HFF-Myc (cell line): ENCODE data around the gene CD19.

Source experiments
- DNase-seq: peaks from one replicate; pipeline ENCODE4 v3.0.0-alpha.2; 2011; ENCODE audit warnings: low read depth; ENCODE audit errors: extremely low read depth
- H3K4me3 ChIP-seq: replicated peaks from 2 replicates; pipeline ENCODE4 v1.5.1; 2011; ENCODE audit warnings: low read depth, mild to moderate bottlenecking, control low read depth, low read length
- TF ChIP-seq, protein P1 (sequence below): IDR thresholded peaks from 2 replicates; pipeline ENCODE4 v1.5.1; 2012; ENCODE audit warnings: mild to moderate bottlenecking, low read depth, low read length, control low read depth; ENCODE audit errors: missing control alignments

CD19 gene

DNA sequence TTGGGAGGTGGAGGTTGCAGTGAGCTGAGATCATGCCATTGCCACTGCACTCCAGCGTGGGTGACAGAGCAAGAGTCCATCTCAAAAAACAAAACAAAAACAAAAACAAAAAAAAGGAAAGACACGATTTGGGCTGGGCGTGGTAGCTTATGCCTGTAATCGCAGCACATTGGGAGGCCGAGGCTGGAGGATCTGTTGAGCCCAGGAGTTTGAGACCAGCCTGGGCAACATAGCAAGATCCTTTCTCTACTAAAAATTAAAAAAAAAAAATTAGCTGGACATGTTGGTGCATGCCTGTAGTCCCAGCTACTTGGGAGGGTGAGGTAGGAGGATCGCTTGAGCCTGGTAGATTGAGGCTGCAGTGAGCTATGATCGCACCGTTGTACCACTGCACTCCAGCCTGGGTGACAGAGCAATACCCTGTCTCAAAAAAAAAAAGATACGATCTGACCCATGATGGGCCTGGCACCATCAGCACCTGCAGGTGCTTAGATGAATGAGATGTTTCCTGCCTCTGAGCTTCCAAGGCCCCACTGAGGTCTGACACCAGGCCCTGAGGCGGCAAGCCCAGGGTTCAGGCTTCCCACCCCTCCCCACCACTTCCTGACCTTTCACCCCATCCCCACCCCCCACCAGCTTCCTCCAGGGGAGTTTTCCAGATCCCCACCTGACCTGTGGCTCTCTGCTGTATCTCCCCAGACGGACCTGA lies 31.7 kb upstream of the CD19 start:
- DNase-seq, result no peak
- TF ChIP-seq, protein P1, sequence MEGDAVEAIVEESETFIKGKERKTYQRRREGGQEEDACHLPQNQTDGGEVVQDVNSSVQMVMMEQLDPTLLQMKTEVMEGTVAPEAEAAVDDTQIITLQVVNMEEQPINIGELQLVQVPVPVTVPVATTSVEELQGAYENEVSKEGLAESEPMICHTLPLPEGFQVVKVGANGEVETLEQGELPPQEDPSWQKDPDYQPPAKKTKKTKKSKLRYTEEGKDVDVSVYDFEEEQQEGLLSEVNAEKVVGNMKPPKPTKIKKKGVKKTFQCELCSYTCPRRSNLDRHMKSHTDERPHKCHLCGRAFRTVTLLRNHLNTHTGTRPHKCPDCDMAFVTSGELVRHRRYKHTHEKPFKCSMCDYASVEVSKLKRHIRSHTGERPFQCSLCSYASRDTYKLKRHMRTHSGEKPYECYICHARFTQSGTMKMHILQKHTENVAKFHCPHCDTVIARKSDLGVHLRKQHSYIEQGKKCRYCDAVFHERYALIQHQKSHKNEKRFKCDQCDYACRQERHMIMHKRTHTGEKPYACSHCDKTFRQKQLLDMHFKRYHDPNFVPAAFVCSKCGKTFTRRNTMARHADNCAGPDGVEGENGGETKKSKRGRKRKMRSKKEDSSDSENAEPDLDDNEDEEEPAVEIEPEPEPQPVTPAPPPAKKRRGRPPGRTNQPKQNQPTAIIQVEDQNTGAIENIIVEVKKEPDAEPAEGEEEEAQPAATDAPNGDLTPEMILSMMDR, result no peak
- H3K4me3 ChIP-seq, result no peak overlapping the region

DNA sequence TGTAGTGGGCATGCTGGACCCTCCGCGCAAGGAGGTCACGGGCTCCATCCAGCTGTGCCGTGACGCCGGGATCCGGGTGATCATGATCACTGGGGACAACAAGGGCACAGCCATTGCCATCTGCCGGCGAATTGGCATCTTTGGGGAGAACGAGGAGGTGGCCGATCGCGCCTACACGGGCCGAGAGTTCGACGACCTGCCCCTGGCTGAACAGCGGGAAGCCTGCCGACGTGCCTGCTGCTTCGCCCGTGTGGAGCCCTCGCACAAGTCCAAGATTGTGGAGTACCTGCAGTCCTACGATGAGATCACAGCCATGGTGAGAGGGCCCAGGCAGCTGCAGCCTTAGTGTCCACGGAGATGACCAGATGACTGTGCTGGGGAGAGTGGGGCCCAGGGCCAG lies 31.2 kb upstream of the CD19 start:
- no peak for DNase-seq
- H3K4me3 ChIP-seq, result no peak overlapping the region
- TF ChIP-seq, protein P1, result no peak

DNA sequence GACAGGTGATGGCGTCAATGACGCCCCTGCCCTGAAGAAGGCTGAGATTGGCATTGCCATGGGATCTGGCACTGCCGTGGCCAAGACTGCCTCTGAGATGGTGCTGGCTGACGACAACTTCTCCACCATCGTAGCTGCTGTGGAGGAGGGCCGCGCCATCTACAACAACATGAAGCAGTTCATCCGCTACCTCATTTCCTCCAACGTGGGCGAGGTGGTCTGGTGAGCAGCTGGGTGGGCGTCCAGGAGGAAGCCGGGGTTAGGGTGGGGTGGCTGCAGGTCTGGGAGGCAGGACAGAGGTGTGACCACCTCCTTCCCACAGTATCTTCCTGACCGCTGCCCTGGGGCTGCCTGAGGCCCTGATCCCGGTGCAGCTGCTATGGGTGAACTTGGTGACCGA lies 29.9 kb upstream of the CD19 start:
- DNase-seq, result no peak
- TF ChIP-seq, protein P1, result no peak
- H3K4me3 ChIP-seq, result no peak overlapping the region

DNA sequence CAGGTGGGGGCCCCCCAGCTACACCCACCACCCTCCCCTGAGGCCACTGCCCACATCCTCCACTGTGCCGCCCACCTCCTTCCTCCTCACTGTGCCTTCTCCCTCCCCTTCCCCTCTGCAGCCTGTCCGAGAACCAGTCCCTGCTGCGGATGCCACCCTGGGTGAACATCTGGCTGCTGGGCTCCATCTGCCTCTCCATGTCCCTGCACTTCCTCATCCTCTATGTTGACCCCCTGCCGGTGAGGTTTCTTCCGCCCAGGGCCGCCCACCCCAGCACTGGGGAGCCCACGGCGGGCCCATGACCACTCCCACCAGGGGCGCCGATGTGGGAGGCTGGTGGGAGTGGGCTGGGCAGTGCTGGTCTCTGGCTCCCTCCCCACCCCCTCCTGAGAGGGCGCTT lies 28.9 kb upstream of the CD19 start:
- TF ChIP-seq, protein P1, result no peak
- no peak overlapping the region for H3K4me3 ChIP-seq
- no peak for DNase-seq

DNA sequence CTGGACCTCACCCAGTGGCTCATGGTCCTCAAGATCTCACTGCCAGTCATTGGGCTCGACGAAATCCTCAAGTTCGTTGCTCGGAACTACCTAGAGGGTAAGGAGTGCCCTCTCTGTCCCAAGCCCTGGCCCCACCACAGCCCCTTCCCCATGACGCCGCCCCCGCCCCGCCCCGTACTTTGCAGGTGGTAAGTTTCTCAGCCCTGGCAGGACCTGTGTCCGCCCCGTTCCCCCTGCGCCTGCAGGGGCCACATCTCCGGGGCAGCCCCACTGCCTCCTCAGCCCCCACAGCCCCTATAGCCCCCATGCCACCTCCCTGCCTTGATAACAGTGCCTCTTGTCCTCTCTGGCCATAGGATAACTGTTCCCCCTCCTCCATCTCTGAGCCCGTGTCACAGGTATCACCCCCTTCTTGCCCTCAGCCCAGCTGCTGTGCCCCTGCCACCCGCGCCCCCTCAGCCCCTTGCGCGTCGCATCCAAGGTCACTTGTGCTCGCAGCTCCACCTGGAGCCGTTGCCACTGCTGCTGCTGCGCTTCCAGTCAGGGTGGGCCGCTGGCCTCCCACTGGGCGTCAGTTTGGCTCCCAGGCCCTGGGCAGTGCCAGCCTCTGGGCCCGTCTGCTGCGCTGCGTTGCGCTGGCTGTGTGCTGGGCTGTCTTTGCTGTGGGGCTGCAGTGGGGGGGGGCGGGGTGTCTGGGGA lies 28.3 kb upstream of the CD19 start:
- no peak for DNase-seq
- H3K4me3 ChIP-seq, result no peak overlapping the region
- TF ChIP-seq, protein P1, result no peak

DNA sequence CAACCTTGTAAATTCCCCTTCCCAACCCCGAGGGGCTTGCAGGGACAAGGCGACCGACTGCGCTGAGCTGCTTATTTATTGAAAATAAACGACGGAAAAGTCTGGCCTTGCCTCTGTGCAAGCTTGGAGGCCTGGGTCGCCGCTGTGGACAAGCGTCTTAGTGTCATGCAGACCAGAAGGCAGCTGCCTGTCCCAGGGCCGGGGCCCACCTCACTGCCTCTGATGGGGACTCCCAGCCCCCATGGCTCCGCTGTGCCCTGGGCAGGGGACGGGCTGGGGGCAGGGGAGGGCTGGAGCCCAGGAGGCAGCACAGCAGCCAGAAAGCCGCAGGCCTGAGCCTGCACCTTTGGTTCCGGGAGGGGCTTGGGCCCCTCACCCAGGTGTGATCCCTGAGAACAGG lies 27.4 kb upstream of the CD19 start:
- DNase-seq, result no peak
- H3K4me3 ChIP-seq, result no peak overlapping the region
- TF ChIP-seq, protein P1, result no peak
